ENCODE measurements around the gene KCNN3.

Gene KCNN3

GRCh38 chr1:154878371-154879037, 8.4 kb upstream of the KCNN3 start:
- DNase-seq: peak; percentile 68 to 77

GRCh38 chr1:154877370-154877974, 7.4 kb upstream of the KCNN3 start:
- no peak for DNase-seq

GRCh38 chr1:154876842-154877369, 6.8 kb upstream of the KCNN3 start:
- DNase-seq: no peak

GRCh38 chr1:154874465-154874864, 4.4 kb upstream of the KCNN3 start:
- DNase-seq: no peak

GRCh38 chr1:154873321-154873950, 3.4 kb upstream of the KCNN3 start:
- no peak for DNase-seq

- no peak for DNase-seq
Observed at GRCh38 chr1:154871374-154871773, 1.3 kb upstream of the KCNN3 start.

- no peak for DNase-seq
Observed at GRCh38 chr1:154870734-154871133, 653 bp upstream of the KCNN3 start.

- DNase-seq: peak; percentile 57 to 63
Observed at GRCh38 chr1:154869351-154870114, 548 bp downstream of the KCNN3 start.

GRCh38 chr1:154867841-154868605, 2.1 kb downstream of the KCNN3 start:
- DNase-seq: no peak

- DNase-seq: peak; percentile 54 to 67
Observed at GRCh38 chr1:154867064-154867825, 2.8 kb downstream of the KCNN3 start.

- no peak for DNase-seq
Observed at GRCh38 chr1:154866257-154867063, 3.6 kb downstream of the KCNN3 start.

GRCh38 chr1:154865442-154866256, 4.4 kb downstream of the KCNN3 start:
- no peak for DNase-seq

GRCh38 chr1:154864189-154864975, 5.7 kb downstream of the KCNN3 start:
- DNase-seq: no peak

GRCh38 chr1:154863315-154864174, 6.5 kb downstream of the KCNN3 start:
- no peak for DNase-seq

- no peak for DNase-seq
Observed at GRCh38 chr1:154862907-154863306, 7.2 kb downstream of the KCNN3 start.

- no peak for DNase-seq
Observed at GRCh38 chr1:154861607-154862094, 8.4 kb downstream of the KCNN3 start.

GRCh38 chr1:154860156-154860870, 9.8 kb downstream of the KCNN3 start:
- no peak for DNase-seq
